ENCODE data around the gene ABLIM2. TPM values are rescaled to one million over a fixed set of nuclear protein-coding genes. Genes with fewer than 3 reads are reported as not detected.

ABLIM2 gene
- total RNA-seq, 2 experiments from 2014 or later, result 0.76 TPM; not detected in 1

- Histone ChIP-seq H3K4me2 (ENCODE audit: low read length) (no peak overlapping the region), H3K36me3 (ENCODE audit: insufficient read depth, low read length) (no peaks in the 10 kb centered on the region), H3K9me3 (ENCODE audit: low read length) (no peaks in the 10 kb centered on the region), H3K4me3 (ENCODE audit: low read depth, low read length, poor library complexity, severe bottlenecking) (no peak overlapping the region), H3K27ac (ENCODE audit: low read depth, low read length, poor library complexity, severe bottlenecking) (no peak overlapping the region), H4K20me1 (ENCODE audit: insufficient read depth, low read length) (no peaks in the 10 kb centered on the region), H3K9me2 (ENCODE audit: insufficient read depth, low read length) (no peaks in the 10 kb centered on the region), H3K79me2 (ENCODE audit: insufficient read depth, low read depth, low read length) (no peaks in the 10 kb centered on the region), H2AFZ (ENCODE audit: low read length) (no peak overlapping the region), H3K4me1 (ENCODE audit: insufficient read depth, low read length, poor library complexity, severe bottlenecking) (peaks cover 24% of the 10 kb centered on the region)
- CTCF ChIA-PET (ENCODE audit: unreplicated experiment), result no interaction called here
- DNase-seq (ENCODE audit: low spot score), result no peak
- POLR2A ChIA-PET, result no interaction called here
- intact Hi-C loops (cut with micrococcal nuclease; ENCODE audit: unreplicated experiment), result no loop called here
- TF ChIP-seq EZH2phosphoT487 (IDR thresholded peaks at IDR 0.05; ENCODE audit: borderline replicate concordance, low read depth, low read length) (no peak), CTCF (conservative IDR thresholded peaks at IDR 0.05; ENCODE audit: low read length) (no peak)
- BruUV-seq (replicated peaks), result no TSS peak
Observed at GRCh38 chr4:8157496-8157895, 1.1 kb downstream of the ABLIM2 start.

DNA sequence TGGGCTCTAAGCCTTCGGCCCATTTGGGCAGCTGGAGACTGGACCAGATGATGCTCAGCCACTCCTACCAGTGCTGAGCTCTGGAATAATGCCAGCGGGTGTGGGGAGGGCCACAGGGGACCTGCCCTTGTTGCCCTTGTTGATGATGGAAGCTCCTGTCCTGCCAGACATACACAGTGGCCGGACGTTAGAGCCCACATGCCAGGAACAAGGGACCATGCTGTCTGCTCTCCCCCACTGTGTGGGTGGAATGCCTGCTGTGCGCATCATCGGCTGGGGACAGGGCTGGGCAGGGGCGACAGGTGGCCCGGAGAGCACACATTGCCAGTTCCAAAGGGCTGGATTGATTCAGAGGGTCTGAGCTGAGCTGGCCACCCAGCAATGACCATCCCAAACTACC lies 2.0 kb downstream of the ABLIM2 start:
- BruUV-seq (replicated peaks), result no TSS peak
- Histone ChIP-seq H3K36me3 (ENCODE audit: insufficient read depth, low read length) (no peaks in the 10 kb centered on the region), H3K4me2 (ENCODE audit: low read length) (no peak overlapping the region), H3K4me3 (ENCODE audit: low read depth, low read length, poor library complexity, severe bottlenecking) (no peak overlapping the region), H4K20me1 (ENCODE audit: insufficient read depth, low read length) (no peaks in the 10 kb centered on the region), H3K79me2 (ENCODE audit: insufficient read depth, low read depth, low read length) (no peaks in the 10 kb centered on the region), H3K9me2 (ENCODE audit: insufficient read depth, low read length) (no peaks in the 10 kb centered on the region), H2AFZ (ENCODE audit: low read length) (no peak overlapping the region), H3K4me1 (ENCODE audit: insufficient read depth, low read length, poor library complexity, severe bottlenecking) (peaks cover 15% of the 10 kb centered on the region), H3K9me3 (ENCODE audit: low read length) (no peaks in the 10 kb centered on the region), H3K27ac (ENCODE audit: low read depth, low read length, poor library complexity, severe bottlenecking) (no peak overlapping the region)
- CTCF ChIA-PET (ENCODE audit: unreplicated experiment), result interaction anchor here (0.6 kb wide), 1 partner anchor 675 kb away, joined by 3 read pairs; no protein-coding TSS in a partner anchor
- intact Hi-C loops (cut with micrococcal nuclease; ENCODE audit: unreplicated experiment), result no loop called here
- DNase-seq (ENCODE audit: low spot score), result no peak
- POLR2A ChIA-PET, result no interaction called here
- no peak for TF ChIP-seq CTCF (conservative IDR thresholded peaks at IDR 0.05; ENCODE audit: low read length)
- TF ChIP-seq EZH2phosphoT487 (IDR thresholded peaks at IDR 0.05; ENCODE audit: borderline replicate concordance, low read depth, low read length), result no peak

GRCh38 chr4:8155660-8156421 lies 2.8 kb downstream of the ABLIM2 start:
- Histone ChIP-seq H3K4me1 (ENCODE audit: insufficient read depth, low read length, poor library complexity, severe bottlenecking) (peaks cover 14% of the 10 kb centered on the region), H3K36me3 (ENCODE audit: insufficient read depth, low read length) (no peaks in the 10 kb centered on the region), H3K79me2 (ENCODE audit: insufficient read depth, low read depth, low read length) (no peaks in the 10 kb centered on the region), H3K27ac (ENCODE audit: low read depth, low read length, poor library complexity, severe bottlenecking) (no peak overlapping the region), H2AFZ (ENCODE audit: low read length) (no peak overlapping the region), H3K9me3 (ENCODE audit: low read length) (no peaks in the 10 kb centered on the region), H3K4me3 (ENCODE audit: low read depth, low read length, poor library complexity, severe bottlenecking) (no peak overlapping the region), H3K9me2 (ENCODE audit: insufficient read depth, low read length) (no peaks in the 10 kb centered on the region), H3K4me2 (ENCODE audit: low read length) (no peak overlapping the region), H4K20me1 (ENCODE audit: insufficient read depth, low read length) (no peaks in the 10 kb centered on the region)
- no peak for DNase-seq (ENCODE audit: low spot score)
- BruUV-seq (replicated peaks), result no TSS peak
- no peak for TF ChIP-seq EZH2phosphoT487 (IDR thresholded peaks at IDR 0.05; ENCODE audit: borderline replicate concordance, low read depth, low read length)
- no peak for TF ChIP-seq CTCF (conservative IDR thresholded peaks at IDR 0.05; ENCODE audit: low read length)
- CTCF ChIA-PET (ENCODE audit: unreplicated experiment), result interaction anchor here (0.6 kb wide), 1 partner anchor 674 kb away, joined by 3 read pairs; no protein-coding TSS in a partner anchor
- POLR2A ChIA-PET, result no interaction called here
- intact Hi-C loops (cut with micrococcal nuclease; ENCODE audit: unreplicated experiment), result no loop called here
